Chondrocyte (in vitro differentiated cells): ENCODE measurements around the gene LPP. TPM values are rescaled to one million over a fixed set of nuclear protein-coding genes. Genes with fewer than 3 reads are reported as not detected.

Experiments used
- DNase-seq: peaks from one replicate; pipeline ENCODE4 v3.0.0; 2021; ENCODE audit warnings: mixed read lengths, low spot score
- H3K27ac Mint-ChIP-seq: one replicate; pipeline ENCODE4 v1.8.0; 2021; ENCODE audit warnings: mild to moderate bottlenecking, moderate library complexity, mixed read lengths; ENCODE audit not compliant: unreplicated experiment
- H3K27me3 Mint-ChIP-seq: 2 replicates; pipeline ENCODE4 v1.8.0; 2021; ENCODE audit warnings: low read depth, mixed read lengths
- H3K36me3 Mint-ChIP-seq: 2 replicates; pipeline ENCODE4 v1.8.0; 2021; ENCODE audit warnings: low read depth, mixed read lengths
- H3K4me1 Mint-ChIP-seq: 2 replicates; pipeline ENCODE4 v1.8.0; 2021; ENCODE audit warnings: low read depth, mild to moderate bottlenecking, mixed read lengths
- H3K4me3 Mint-ChIP-seq: one replicate; pipeline ENCODE4 v1.8.0; 2021; ENCODE audit warnings: mild to moderate bottlenecking, moderate library complexity, mixed read lengths; ENCODE audit not compliant: unreplicated experiment
- H3K9me3 Mint-ChIP-seq: 2 replicates; pipeline ENCODE4 v1.8.0; 2021; ENCODE audit warnings: low read depth, mixed read lengths
- total RNA-seq: library from RNA; stranded (reverse); gene quantifications from 3 replicates; pipeline ENCODE4 v1.2.1, GENCODE V29; 2021
- TF ChIP-seq, protein P1 (sequence below): fragments of 200-600 bp; sonication (generic); IDR thresholded peaks from 2 replicates; pipeline ENCODE4 v1.5.0; 2021; ENCODE audit warnings: antibody characterized with exemption, mild to moderate bottlenecking, moderate library complexity

Gene LPP
- total RNA-seq, 1 donor from 2014 or later: 295 TPM

GRCh38 chr3:188842639-188843038, 688.7 kb downstream of the LPP start:
- Mint-ChIP-seq H3K27ac (no peak overlapping the region), H3K27me3 (no peaks in the 10 kb centered on the region), H3K36me3 (peaks cover 8% of the 10 kb centered on the region), H3K9me3 (peaks cover 6% of the 10 kb centered on the region), H3K4me3 (no peak overlapping the region), H3K4me1 (peaks cover 14% of the 10 kb centered on the region)
- DNase-seq: no peak
- TF ChIP-seq, protein P1, sequence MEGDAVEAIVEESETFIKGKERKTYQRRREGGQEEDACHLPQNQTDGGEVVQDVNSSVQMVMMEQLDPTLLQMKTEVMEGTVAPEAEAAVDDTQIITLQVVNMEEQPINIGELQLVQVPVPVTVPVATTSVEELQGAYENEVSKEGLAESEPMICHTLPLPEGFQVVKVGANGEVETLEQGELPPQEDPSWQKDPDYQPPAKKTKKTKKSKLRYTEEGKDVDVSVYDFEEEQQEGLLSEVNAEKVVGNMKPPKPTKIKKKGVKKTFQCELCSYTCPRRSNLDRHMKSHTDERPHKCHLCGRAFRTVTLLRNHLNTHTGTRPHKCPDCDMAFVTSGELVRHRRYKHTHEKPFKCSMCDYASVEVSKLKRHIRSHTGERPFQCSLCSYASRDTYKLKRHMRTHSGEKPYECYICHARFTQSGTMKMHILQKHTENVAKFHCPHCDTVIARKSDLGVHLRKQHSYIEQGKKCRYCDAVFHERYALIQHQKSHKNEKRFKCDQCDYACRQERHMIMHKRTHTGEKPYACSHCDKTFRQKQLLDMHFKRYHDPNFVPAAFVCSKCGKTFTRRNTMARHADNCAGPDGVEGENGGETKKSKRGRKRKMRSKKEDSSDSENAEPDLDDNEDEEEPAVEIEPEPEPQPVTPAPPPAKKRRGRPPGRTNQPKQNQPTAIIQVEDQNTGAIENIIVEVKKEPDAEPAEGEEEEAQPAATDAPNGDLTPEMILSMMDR: no peak

DNA sequence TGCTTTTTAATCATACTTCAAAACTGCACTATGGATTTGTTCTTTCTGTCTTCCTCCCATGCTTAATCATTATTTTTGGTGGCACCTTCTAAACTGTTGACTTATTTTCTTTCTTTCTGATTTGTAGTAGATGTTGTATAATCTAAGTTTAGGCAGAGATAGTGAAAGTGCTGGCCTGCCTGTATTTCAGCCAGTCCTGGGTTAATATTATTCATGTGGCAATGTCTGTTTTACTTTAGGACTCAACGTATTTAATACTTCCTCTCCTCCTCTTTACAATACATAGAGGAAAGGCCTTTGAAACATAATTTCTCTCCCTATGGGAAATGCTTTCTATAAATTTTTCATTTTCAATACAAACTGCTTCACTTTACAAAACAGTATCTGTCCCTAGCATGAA, 690.1 kb downstream of the LPP start:
- no peak overlapping the region for H3K27ac Mint-ChIP-seq

GRCh38 chr3:188845514-188845913, 691.6 kb downstream of the LPP start:
- no peak overlapping the region for H3K27ac Mint-ChIP-seq
- no peak overlapping the region for H3K4me3 Mint-ChIP-seq
- no peaks in the 10 kb centered on the region for H3K27me3 Mint-ChIP-seq
- H3K4me1 Mint-ChIP-seq: peaks cover 14% of the 10 kb centered on the region
- TF ChIP-seq, protein P1: no peak
- no peaks in the 10 kb centered on the region for H3K9me3 Mint-ChIP-seq
- no peak for DNase-seq
- H3K36me3 Mint-ChIP-seq: peaks cover 1% of the 10 kb centered on the region

More for the DNA sequence above, 690.1 kb downstream of the LPP start:
- peaks cover 14% of the 10 kb centered on the region for H3K4me1 Mint-ChIP-seq
- H3K27me3 Mint-ChIP-seq: no peaks in the 10 kb centered on the region
- no peak overlapping the region for H3K4me3 Mint-ChIP-seq
- no peak for DNase-seq
- H3K36me3 Mint-ChIP-seq: peaks cover 4% of the 10 kb centered on the region
- TF ChIP-seq, protein P1: no peak
- peaks cover 2% of the 10 kb centered on the region for H3K9me3 Mint-ChIP-seq

- DNase-seq: no peak
- no peaks in the 10 kb centered on the region for H3K27me3 Mint-ChIP-seq
- H3K36me3 Mint-ChIP-seq: no peaks in the 10 kb centered on the region
- H3K4me3 Mint-ChIP-seq: no peak overlapping the region
- H3K4me1 Mint-ChIP-seq: peaks cover 14% of the 10 kb centered on the region
- TF ChIP-seq, protein P1: no peak
- no peaks in the 10 kb centered on the region for H3K9me3 Mint-ChIP-seq
- no peak overlapping the region for H3K27ac Mint-ChIP-seq
These were observed 695.0 kb downstream of the LPP start for GRCh38 chr3:188848947-188849346.

DNA sequence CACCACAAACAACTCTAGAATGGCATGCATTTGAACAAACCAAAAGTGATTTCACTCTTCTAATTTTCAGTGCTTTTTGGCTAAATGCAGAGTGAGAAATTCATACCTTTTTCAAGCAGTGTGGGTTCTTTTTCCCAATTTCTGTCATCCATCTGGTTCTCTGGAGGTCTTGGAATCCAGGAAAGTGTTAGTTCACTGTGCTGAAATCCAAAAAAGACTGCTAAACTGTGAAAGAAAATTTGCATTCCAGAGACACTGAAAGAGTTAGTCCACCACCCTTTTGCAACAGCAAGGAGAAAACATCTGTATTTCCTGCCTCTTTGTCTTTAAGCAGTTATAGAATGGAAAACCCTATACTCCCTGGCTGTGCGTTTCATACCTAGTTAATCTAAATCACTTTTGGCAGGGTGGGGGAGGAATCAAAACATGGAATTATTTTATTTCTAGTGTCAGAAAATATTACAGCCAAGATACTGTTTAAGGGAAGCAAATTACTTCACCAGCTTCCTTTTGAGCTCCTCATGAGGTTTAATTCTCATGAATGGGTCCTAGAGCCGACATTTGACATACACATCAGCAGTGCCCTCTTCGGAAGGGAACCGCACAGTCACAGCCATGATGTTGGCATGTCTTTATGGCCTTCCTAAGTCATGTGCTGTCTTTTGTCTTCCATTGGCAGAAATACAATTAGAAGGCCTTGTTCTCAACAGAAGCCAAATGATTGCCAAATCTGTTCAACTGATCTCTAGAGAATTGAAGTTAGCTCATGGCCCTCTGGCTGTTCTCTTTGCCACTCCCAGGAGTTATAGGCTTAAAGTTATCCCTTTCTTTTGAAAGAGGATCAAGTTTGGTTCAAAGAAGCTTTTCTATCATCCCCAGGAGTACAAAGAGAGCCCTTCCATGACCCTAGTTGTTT, 700.2 kb downstream of the LPP start:
- Mint-ChIP-seq H3K27ac (peak overlapping the region; percentile 77), H3K27me3 (no peaks in the 10 kb centered on the region), H3K4me1 (peaks cover 24% of the 10 kb centered on the region), H3K4me3 (no peak overlapping the region), H3K36me3 (no peaks in the 10 kb centered on the region), H3K9me3 (no peaks in the 10 kb centered on the region)
- no peak for DNase-seq
- TF ChIP-seq, protein P1: no peak
